Measurements from ENCODE around the gene ZMAT3. TPM values are rescaled to one million over a fixed set of nuclear protein-coding genes. Genes with fewer than 3 reads are reported as not detected.
"Not testable (repeated sequence)": the region's sequence is repeated elsewhere in the genome, so short reads cannot be mapped to it uniquely, and the experiment has no call there.

Gene ZMAT3, protein sequence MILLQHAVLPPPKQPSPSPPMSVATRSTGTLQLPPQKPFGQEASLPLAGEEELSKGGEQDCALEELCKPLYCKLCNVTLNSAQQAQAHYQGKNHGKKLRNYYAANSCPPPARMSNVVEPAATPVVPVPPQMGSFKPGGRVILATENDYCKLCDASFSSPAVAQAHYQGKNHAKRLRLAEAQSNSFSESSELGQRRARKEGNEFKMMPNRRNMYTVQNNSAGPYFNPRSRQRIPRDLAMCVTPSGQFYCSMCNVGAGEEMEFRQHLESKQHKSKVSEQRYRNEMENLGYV
- 10 to 100 TPM in 4 of 6 donors, 1 to 10 TPM in 2; 5.1 to 13.1 (median 10.8) TPM for total RNA-seq
- polyA plus RNA-seq = 1 to 10 TPM; 1.4 to 2.2 TPM

DNA sequence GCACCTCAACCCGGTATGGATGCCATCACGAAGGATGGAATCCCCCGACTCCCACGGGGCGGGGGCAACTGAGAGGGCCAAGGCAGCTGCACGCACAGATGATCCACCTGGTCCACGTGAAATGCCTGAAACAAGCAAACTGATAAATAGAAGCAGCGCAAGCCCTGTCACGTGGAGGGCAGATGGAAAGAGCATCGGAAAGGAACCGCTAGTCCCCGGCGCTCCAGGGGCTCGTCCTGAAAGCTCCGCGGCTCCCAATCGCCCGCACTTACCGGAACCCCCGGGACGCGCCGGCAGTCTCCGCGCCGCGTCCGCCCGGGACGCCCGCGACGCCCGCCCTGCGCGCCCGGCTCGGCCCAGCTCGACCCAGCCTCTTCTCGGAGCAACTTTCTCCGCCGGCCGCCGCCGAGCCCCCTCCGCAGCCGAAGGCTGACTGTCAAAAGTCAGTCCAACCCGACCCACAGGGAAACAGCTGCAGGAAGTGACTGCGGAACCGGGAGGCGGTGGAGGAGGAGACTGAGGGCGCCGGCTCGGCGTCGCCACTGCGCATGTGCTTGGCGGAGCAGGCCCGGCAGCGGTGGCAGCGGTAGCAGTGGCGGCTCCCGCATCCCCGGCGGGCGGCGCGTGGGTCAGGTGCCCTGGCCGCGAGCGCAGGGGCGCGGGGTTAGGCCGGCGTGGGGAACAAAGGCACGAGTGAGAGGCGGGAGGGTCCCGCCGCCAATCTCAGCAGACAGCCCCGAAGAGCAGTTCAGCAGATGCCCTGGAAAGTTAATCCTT, at the start of gene ZMAT3:
Gene ZMAT3 (minus strand): TSS at position 487 of the 777 bp plus-strand sequence. CDS start 4,057 bp downstream, outside the sequence.
- peaks cover 0 to 7% (median 0%) of the 10 kb centered on the region in 3 donors for H3K4me1 ChIP-seq
- H3K4me3 ChIP-seq = peak within 1 kb of the TSS; percentile 62 to 98 (median 89)
- H3K27me3 ChIP-seq = no peaks in the 10 kb centered on the region
- peak within 1 kb of the TSS; percentile 56 to 89 (median 78) for H3K27ac ChIP-seq
- H3K36me3 ChIP-seq = no peaks in the 10 kb centered on the region
- DNase-seq (peak; percentile 82 to 95 (median 85)), FAIRE-seq (no peak), ATAC-seq (peak; percentile 96 to 99 (median 98))
- intact Hi-C loops (cut with DNase I) = no loop called here
- TF ChIP-seq, protein P1, sequence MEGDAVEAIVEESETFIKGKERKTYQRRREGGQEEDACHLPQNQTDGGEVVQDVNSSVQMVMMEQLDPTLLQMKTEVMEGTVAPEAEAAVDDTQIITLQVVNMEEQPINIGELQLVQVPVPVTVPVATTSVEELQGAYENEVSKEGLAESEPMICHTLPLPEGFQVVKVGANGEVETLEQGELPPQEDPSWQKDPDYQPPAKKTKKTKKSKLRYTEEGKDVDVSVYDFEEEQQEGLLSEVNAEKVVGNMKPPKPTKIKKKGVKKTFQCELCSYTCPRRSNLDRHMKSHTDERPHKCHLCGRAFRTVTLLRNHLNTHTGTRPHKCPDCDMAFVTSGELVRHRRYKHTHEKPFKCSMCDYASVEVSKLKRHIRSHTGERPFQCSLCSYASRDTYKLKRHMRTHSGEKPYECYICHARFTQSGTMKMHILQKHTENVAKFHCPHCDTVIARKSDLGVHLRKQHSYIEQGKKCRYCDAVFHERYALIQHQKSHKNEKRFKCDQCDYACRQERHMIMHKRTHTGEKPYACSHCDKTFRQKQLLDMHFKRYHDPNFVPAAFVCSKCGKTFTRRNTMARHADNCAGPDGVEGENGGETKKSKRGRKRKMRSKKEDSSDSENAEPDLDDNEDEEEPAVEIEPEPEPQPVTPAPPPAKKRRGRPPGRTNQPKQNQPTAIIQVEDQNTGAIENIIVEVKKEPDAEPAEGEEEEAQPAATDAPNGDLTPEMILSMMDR (IDR thresholded peaks at IDR 0.05) = no peak
- H3K9me3 ChIP-seq = no peaks in the 10 kb centered on the region
- WGBS, 2 donors = 0% methylated on average over 67 to 80 of the region's 80 CpGs

DNA sequence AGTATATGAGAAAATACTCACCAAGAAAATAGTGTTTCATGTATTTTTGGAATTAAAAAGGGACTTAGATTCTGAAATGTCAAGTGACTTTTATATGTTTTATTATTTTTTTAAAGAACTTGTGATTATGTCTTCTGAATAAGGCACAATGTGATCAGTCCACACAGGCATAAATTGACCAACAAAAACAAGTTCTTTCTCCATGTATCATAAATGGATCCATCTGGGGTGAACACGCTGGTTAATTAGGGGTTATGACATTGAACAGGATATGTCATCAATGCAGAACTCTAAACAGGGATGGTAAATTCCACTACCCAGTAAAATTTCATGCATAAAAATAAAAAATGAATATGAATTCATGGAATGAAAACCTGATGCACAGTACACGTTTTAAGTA, 45.2 kb upstream of the ZMAT3 start:
- TF ChIP-seq, protein P1 (IDR thresholded peaks at IDR 0.05) = no peak
- FAIRE-seq (no peak), DNase-seq (no peak), ATAC-seq (no peak)
- no peak overlapping the region for H3K27ac ChIP-seq
- no peaks in the 10 kb centered on the region for H3K9me3 ChIP-seq
- H3K4me3 ChIP-seq = no peak overlapping the region
- no peaks in the 10 kb centered on the region for H3K36me3 ChIP-seq
- no peaks in the 10 kb centered on the region for H3K27me3 ChIP-seq
- 47 to 57% methylated on average over 2 of the region's 2 CpGs for WGBS, 2 donors
- intact Hi-C loops (cut with DNase I) = no loop called here
- no peaks in the 10 kb centered on the region for H3K4me1 ChIP-seq

DNA sequence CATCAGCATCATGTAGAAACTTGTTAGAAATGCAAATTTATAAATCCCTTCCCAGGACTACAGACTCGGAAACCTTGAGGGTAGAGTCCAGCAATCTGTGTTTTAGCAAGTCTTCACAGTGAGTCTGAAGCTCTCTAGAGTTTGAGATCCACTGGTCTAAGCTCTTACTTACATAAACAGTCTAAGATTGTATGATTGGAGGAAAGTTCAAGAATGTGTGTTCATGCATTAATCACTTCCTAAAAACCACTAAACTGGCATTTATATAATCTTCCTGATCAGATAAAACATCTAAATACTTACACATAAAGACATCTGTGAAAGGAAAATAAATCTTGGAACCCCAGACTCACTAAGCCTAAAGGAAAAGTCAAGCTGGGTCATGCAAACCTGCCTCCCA, 43.8 kb upstream of the ZMAT3 start:
- H3K27me3 ChIP-seq; H3K4me3 ChIP-seq; H3K36me3 ChIP-seq; H3K9me3 ChIP-seq; H3K4me1 ChIP-seq; H3K27ac ChIP-seq; ATAC-seq; FAIRE-seq; intact Hi-C loops (cut with DNase I); DNase-seq: not testable (repeated sequence)
- WGBS, 2 donors = 30 to 55% methylated on average over 1 of the region's 1 CpG

DNA sequence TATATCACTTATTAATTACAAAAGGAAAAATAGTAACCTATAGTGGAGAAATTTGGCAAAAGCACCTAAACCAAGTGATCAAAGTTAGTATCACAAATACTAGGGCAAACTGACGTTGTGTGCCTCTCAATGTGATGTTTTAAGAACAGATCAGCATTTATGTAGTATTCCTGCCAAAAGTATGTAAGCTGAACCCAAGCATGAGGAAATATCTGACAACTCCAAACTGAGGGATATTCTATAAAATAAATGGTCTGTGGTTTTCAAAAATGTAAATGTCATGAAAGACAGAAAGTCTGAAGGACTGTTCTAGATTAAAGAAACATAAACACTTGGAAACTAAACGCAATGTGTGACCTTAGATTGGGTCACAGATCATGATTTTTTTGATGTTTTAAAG, 42.3 kb upstream of the ZMAT3 start:
- intact Hi-C loops (cut with DNase I) = no loop called here
- FAIRE-seq = no peak
- no peaks in the 10 kb centered on the region for H3K27me3 ChIP-seq
- no peaks in the 10 kb centered on the region for H3K36me3 ChIP-seq
- no peak for ATAC-seq
- 43 to 49% methylated on average over 2 of the region's 2 CpGs for WGBS, 2 donors
- no peaks in the 10 kb centered on the region for H3K4me1 ChIP-seq
- H3K9me3 ChIP-seq = no peaks in the 10 kb centered on the region
- DNase-seq = no peak
- no peak overlapping the region for H3K27ac ChIP-seq
- H3K4me3 ChIP-seq = no peak overlapping the region
- TF ChIP-seq, protein P1 (IDR thresholded peaks at IDR 0.05) = no peak

DNA sequence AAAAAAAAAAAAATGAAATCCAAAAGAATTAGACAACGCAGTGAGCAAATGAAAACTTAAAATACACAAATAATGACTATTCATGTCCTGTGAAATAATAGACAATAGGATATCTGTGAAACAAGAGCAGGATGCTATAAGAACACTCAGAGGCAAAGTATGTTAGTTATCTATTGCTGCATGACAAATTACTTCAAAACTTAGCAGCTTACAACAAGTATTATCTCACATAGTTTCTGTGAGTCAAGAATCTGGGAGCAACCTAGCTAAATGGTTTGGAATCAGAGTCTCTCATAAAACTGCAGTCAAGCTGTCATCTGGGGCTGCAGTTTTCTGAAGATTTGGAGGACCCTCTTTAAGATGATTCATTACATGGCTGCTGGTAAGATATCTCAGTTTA, 36.5 kb upstream of the ZMAT3 start:
- no peaks in the 10 kb centered on the region for H3K27me3 ChIP-seq
- TF ChIP-seq, protein P1 (IDR thresholded peaks at IDR 0.05) = no peak
- no peak overlapping the region for H3K4me3 ChIP-seq
- FAIRE-seq (no peak), ATAC-seq (no peak), DNase-seq (no peak)
- H3K27ac ChIP-seq = no peak overlapping the region
- no peaks in the 10 kb centered on the region for H3K9me3 ChIP-seq
- H3K4me1 ChIP-seq = no peaks in the 10 kb centered on the region
- WGBS, 2 donors = 36 to 60% methylated on average over 1 of the region's 1 CpG
- intact Hi-C loops (cut with DNase I) = loop anchor here in 2 of 3 donors (5.0 to 10.0 kb wide), 2 partner anchors 207 to 209 kb away; no protein-coding TSS in a partner anchor
- no peaks in the 10 kb centered on the region for H3K36me3 ChIP-seq

Measured in pancreas (tissue), 10 donors.